ENCODE results near the gene INF2.

GRCh38 chr14:104700747-104701217, 11.4 kb downstream of the INF2 start:
- TF ChIP-seq, protein P1, sequence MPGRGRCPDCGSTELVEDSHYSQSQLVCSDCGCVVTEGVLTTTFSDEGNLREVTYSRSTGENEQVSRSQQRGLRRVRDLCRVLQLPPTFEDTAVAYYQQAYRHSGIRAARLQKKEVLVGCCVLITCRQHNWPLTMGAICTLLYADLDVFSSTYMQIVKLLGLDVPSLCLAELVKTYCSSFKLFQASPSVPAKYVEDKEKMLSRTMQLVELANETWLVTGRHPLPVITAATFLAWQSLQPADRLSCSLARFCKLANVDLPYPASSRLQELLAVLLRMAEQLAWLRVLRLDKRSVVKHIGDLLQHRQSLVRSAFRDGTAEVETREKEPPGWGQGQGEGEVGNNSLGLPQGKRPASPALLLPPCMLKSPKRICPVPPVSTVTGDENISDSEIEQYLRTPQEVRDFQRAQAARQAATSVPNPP (IDR thresholded peaks at IDR 0.05; ENCODE audit: borderline replicate concordance, insufficient read depth, insufficient read length), result no peak
- no peak for TF ChIP-seq XRCC4 (IDR thresholded peaks at IDR 0.05; ENCODE audit: extremely low read depth, insufficient read depth, insufficient read length)
- TF ChIP-seq ILF3 (IDR thresholded peaks at IDR 0.05; ENCODE audit: borderline replicate concordance), result no peak
- no peak for TF ChIP-seq CEBPZ (IDR thresholded peaks at IDR 0.05; ENCODE audit: borderline replicate concordance, low read depth, low read length)
- peak; percentile 58; the same call in 1 of the 2 replicates for TF ChIP-seq TFAP4 (CRISPR knock-in tag; IDR thresholded peaks at IDR 0.05; ENCODE audit: borderline replicate concordance)
- no peak for TF ChIP-seq RAD21 (CRISPR knock-in tag; conservative IDR thresholded peaks at IDR 0.05 in 1 of 2, IDR thresholded peaks at IDR 0.05 in 1 of 2)
- no peak for TF ChIP-seq SMC3 (conservative IDR thresholded peaks at IDR 0.05; ENCODE audit: insufficient read depth, low read depth, low read length)
- TF ChIP-seq PHF20 (IDR thresholded peaks at IDR 0.05; ENCODE audit: partially characterized antibody), result no peak
- no peak for TF ChIP-seq GTF2A2 (tag; IDR thresholded peaks at IDR 0.05)
- no peak for TF ChIP-seq SNIP1 (IDR thresholded peaks at IDR 0.05; ENCODE audit: low read depth)

Data from K562 (cell line).